ENCODE results near the gene COX5A.
"Not testable (repeated sequence)": the region's sequence is repeated elsewhere in the genome, so short reads cannot be mapped to it uniquely, and the experiment has no call there.

DNA sequence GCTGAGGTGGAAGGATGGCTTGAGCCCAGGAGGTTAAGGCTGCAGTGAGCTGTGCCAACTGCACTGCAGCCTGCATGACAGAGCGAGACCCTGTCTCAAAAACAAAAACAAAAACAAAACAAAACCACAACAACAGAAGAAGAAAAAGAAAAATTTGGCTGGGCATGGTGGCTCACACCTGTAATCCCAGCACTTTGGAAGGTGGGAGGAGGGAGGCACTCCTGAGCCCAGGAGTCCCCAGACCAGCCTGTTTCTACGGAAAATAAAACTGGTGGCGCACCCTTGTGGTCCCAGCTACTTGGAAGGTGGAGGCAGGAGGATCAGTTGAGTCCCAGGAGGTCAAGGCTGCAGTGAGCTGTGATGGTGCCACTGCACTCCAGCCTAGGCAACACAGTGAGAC is 2.7 kb downstream of the COX5A start:
- not testable (repeated sequence) for TF ChIP-seq CTCF (IDR thresholded peaks at IDR 0.05; ENCODE audit: poor library complexity, severe bottlenecking); EZH2 (IDR thresholded peaks at IDR 0.05; ENCODE audit: borderline replicate concordance, insufficient read depth, low read length, poor library complexity, severe bottlenecking); POLR2AphosphoS5 (IDR thresholded peaks at IDR 0.05); TAF1 (IDR thresholded peaks at IDR 0.05; ENCODE audit: low read depth); EP300 (conservative IDR thresholded peaks at IDR 0.05; ENCODE audit: poor library complexity, severe bottlenecking)
- TF ChIP-seq, protein P1, sequence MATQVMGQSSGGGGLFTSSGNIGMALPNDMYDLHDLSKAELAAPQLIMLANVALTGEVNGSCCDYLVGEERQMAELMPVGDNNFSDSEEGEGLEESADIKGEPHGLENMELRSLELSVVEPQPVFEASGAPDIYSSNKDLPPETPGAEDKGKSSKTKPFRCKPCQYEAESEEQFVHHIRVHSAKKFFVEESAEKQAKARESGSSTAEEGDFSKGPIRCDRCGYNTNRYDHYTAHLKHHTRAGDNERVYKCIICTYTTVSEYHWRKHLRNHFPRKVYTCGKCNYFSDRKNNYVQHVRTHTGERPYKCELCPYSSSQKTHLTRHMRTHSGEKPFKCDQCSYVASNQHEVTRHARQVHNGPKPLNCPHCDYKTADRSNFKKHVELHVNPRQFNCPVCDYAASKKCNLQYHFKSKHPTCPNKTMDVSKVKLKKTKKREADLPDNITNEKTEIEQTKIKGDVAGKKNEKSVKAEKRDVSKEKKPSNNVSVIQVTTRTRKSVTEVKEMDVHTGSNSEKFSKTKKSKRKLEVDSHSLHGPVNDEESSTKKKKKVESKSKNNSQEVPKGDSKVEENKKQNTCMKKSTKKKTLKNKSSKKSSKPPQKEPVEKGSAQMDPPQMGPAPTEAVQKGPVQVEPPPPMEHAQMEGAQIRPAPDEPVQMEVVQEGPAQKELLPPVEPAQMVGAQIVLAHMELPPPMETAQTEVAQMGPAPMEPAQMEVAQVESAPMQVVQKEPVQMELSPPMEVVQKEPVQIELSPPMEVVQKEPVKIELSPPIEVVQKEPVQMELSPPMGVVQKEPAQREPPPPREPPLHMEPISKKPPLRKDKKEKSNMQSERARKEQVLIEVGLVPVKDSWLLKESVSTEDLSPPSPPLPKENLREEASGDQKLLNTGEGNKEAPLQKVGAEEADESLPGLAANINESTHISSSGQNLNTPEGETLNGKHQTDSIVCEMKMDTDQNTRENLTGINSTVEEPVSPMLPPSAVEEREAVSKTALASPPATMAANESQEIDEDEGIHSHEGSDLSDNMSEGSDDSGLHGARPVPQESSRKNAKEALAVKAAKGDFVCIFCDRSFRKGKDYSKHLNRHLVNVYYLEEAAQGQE (IDR thresholded peaks at IDR 0.05; ENCODE audit: borderline replicate concordance): not testable (repeated sequence)

Data from neural cell (in vitro differentiated cells).